ENCODE measurements around the gene NFILZ.
A peak's percentile ranks its signal among the peaks of the same experiment; 100 is the strongest.

The NFILZ gene

DNA sequence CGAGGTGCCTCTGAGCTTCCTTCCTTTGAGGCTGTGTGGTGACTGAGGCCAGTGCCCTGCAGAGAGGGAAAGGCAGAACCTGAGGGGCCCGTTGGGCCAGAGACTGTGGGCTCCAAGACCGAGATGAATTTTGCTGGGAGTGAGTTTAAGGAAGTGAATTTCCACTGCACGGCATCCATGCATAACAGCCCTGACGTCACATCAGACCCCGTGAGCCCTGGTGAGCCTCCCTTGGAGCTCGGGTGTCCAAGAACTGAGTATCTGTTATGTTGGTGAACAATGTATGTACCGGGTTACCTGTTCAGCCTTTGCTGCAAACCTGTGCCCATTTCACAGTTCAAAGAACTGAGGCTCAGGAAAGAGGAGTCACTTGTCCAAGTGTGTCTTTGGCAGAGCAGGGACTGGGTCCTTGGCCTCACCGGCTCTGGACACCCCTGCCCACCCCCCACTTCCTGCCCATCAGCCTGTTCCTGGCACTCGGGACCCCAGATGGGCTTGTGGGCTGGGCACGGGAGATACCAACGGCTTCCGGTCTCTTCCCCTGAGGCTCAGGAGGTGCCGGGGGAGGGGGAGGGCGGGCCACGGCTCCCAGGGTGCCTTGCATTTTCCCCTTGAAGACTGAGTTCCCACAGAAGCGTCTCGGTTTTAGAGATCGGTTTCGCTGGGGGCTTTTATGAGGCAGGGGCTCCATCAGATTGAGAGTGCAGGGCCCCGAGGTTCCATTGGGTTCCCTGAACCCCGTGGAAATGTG lies 33.7 kb downstream of the NFILZ start:
- H3K27me3 ChIP-seq (ENCODE audit: insufficient read depth, low read length, poor library complexity): no peaks in the 10 kb centered on the region
- H4K20me1 ChIP-seq (ENCODE audit: insufficient read depth, low read length): no peaks in the 10 kb centered on the region
- peak overlapping the region in 1 of 2 experiments; percentile 36; a peak in 2 of 4 replicates for H3K4me3 ChIP-seq (ENCODE audit: low read depth in 1 of 2, low read length in 2 of 2)
- H3K4me1 ChIP-seq (ENCODE audit: insufficient read depth, low read length): peaks cover 67% of the 10 kb centered on the region
- H3K4me2 ChIP-seq (ENCODE audit: insufficient read depth, low read length): peak overlapping the region; percentile 54
- peak overlapping the region; percentile 54 for H2AFZ ChIP-seq (ENCODE audit: low read depth, low read length)
- H3K9me3 ChIP-seq (ENCODE audit: insufficient read depth, low read length, severe bottlenecking): no peaks in the 10 kb centered on the region
- peak overlapping the region; percentile 51 for H3K9ac ChIP-seq (ENCODE audit: low read depth, low read length)
- ATAC-seq (ENCODE audit: insufficient read depth, low read depth) (peak; percentile 87), DNase-seq (peak; percentile 94)
- H3K27ac ChIP-seq (ENCODE audit: low read length): peak overlapping the region; percentile 79
- no peaks in the 10 kb centered on the region for H3K79me2 ChIP-seq (ENCODE audit: insufficient read depth, low read length)
- H3K36me3 ChIP-seq (ENCODE audit: insufficient read depth, low read length): no peaks in the 10 kb centered on the region
- TF ChIP-seq EZH2 (IDR thresholded peaks at IDR 0.05; ENCODE audit: borderline replicate concordance, low read depth, low read length, severe bottlenecking): no peak
- TF ChIP-seq, protein P1, sequence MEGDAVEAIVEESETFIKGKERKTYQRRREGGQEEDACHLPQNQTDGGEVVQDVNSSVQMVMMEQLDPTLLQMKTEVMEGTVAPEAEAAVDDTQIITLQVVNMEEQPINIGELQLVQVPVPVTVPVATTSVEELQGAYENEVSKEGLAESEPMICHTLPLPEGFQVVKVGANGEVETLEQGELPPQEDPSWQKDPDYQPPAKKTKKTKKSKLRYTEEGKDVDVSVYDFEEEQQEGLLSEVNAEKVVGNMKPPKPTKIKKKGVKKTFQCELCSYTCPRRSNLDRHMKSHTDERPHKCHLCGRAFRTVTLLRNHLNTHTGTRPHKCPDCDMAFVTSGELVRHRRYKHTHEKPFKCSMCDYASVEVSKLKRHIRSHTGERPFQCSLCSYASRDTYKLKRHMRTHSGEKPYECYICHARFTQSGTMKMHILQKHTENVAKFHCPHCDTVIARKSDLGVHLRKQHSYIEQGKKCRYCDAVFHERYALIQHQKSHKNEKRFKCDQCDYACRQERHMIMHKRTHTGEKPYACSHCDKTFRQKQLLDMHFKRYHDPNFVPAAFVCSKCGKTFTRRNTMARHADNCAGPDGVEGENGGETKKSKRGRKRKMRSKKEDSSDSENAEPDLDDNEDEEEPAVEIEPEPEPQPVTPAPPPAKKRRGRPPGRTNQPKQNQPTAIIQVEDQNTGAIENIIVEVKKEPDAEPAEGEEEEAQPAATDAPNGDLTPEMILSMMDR (IDR thresholded peaks at IDR 0.05; ENCODE audit: borderline replicate concordance, extremely low read depth, low read length, poor library complexity, severe bottlenecking): no peak

DNA sequence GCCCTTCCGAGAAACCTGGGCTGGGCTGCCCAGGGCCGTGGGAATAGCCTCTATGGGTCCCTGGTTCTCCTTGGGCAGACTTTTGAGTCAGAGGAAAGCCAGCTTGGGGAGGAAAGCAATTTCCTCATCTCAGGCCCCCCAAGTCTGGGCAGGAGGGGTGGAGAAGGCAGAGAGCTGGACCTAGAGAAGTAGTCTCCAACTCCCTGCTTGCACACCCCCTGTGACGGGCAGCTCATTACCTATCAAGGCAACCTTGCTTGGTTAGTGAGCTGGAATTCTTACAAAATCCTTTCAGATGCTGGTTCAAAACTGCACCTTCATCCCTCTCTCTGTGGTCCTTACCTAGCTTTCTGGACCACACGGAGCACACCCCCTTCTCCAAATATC lies 34.2 kb downstream of the NFILZ start:
- Histone ChIP-seq H3K4me2 (ENCODE audit: insufficient read depth, low read length) (peak overlapping the region; percentile 54), H3K27me3 (ENCODE audit: insufficient read depth, low read length, poor library complexity) (no peaks in the 10 kb centered on the region), H3K27ac (ENCODE audit: low read length) (peak overlapping the region; percentile 79), H4K20me1 (ENCODE audit: insufficient read depth, low read length) (no peaks in the 10 kb centered on the region), H3K9me3 (ENCODE audit: insufficient read depth, low read length, severe bottlenecking) (no peaks in the 10 kb centered on the region), H2AFZ (ENCODE audit: low read depth, low read length) (peak overlapping the region; percentile 54), H3K9ac (ENCODE audit: low read depth, low read length) (peak overlapping the region; percentile 51), H3K36me3 (ENCODE audit: insufficient read depth, low read length) (no peaks in the 10 kb centered on the region), H3K4me3 (ENCODE audit: low read depth in 1 of 2, low read length in 2 of 2) (peak overlapping the region in 1 of 2 experiments; percentile 36; a peak in 2 of 4 replicates), H3K4me1 (ENCODE audit: insufficient read depth, low read length) (peaks cover 62% of the 10 kb centered on the region), H3K79me2 (ENCODE audit: insufficient read depth, low read length) (no peaks in the 10 kb centered on the region)
- DNase-seq (no peak), ATAC-seq (ENCODE audit: insufficient read depth, low read depth) (no peak)
- no peak for TF ChIP-seq EZH2 (IDR thresholded peaks at IDR 0.05; ENCODE audit: borderline replicate concordance, low read depth, low read length, severe bottlenecking)
- TF ChIP-seq, protein P1 (IDR thresholded peaks at IDR 0.05; ENCODE audit: borderline replicate concordance, extremely low read depth, low read length, poor library complexity, severe bottlenecking): no peak

GRCh38 chr19:8665468-8666213 lies 35.2 kb downstream of the NFILZ start:
- Histone ChIP-seq H3K4me1 (ENCODE audit: insufficient read depth, low read length) (peaks cover 57% of the 10 kb centered on the region), H4K20me1 (ENCODE audit: insufficient read depth, low read length) (no peaks in the 10 kb centered on the region), H3K27ac (ENCODE audit: low read length) (peak overlapping the region; percentile 79), H3K36me3 (ENCODE audit: insufficient read depth, low read length) (no peaks in the 10 kb centered on the region), H3K9me3 (ENCODE audit: insufficient read depth, low read length, severe bottlenecking) (no peaks in the 10 kb centered on the region), H3K27me3 (ENCODE audit: insufficient read depth, low read length, poor library complexity) (no peaks in the 10 kb centered on the region), H3K9ac (ENCODE audit: low read depth, low read length) (no peak overlapping the region), H3K4me2 (ENCODE audit: insufficient read depth, low read length) (no peak overlapping the region), H3K4me3 (ENCODE audit: low read depth in 1 of 2, low read length in 2 of 2) (no peak overlapping the region), H2AFZ (ENCODE audit: low read depth, low read length) (no peak overlapping the region; the same call in 1 of the 2 replicates), H3K79me2 (ENCODE audit: insufficient read depth, low read length) (no peaks in the 10 kb centered on the region)
- TF ChIP-seq, protein P1 (IDR thresholded peaks at IDR 0.05; ENCODE audit: borderline replicate concordance, extremely low read depth, low read length, poor library complexity, severe bottlenecking): no peak
- no peak for TF ChIP-seq EZH2 (IDR thresholded peaks at IDR 0.05; ENCODE audit: borderline replicate concordance, low read depth, low read length, severe bottlenecking)
- DNase-seq (peak; percentile 29), ATAC-seq (ENCODE audit: insufficient read depth, low read depth) (no peak)

Measured in DND-41 (cell line).